VCaP (cell line): Measurements from ENCODE around the gene CACNA2D2.

Source experiments
- H3K27ac ChIP-seq: fragments of 450-650 bp; 2 replicates; pipeline ENCODE4 v1.5.1; 2017
- TF ChIP-seq, protein P1 (sequence below): fragments of 450-650 bp; conservative IDR thresholded peaks from 2 replicates; pipeline ENCODE4 v1.5.1; 2017; ENCODE audit warnings: mild to moderate bottlenecking, moderate library complexity

The CACNA2D2 gene

DNA sequence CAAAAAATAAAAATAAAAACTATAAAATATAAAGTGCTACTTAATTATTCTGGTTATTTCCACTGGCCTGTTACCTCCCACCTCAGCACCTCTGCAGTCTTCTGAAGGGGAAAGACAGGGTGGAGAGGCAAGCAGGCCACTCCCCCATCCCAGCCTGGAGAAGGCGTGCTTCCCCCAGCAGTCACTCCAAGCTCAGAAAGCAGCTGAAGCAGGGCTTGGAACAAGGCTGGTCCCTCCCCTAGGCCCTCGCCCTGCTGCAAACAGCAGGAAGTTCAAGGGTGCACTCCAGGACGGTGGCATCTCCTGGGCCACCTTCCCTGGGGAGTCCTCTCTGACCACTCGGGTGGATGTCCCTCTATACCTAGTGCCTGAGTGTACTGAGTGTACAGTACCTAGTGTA lies 21.4 kb downstream of the CACNA2D2 start:
- no peak overlapping the region for H3K27ac ChIP-seq
- TF ChIP-seq, protein P1, sequence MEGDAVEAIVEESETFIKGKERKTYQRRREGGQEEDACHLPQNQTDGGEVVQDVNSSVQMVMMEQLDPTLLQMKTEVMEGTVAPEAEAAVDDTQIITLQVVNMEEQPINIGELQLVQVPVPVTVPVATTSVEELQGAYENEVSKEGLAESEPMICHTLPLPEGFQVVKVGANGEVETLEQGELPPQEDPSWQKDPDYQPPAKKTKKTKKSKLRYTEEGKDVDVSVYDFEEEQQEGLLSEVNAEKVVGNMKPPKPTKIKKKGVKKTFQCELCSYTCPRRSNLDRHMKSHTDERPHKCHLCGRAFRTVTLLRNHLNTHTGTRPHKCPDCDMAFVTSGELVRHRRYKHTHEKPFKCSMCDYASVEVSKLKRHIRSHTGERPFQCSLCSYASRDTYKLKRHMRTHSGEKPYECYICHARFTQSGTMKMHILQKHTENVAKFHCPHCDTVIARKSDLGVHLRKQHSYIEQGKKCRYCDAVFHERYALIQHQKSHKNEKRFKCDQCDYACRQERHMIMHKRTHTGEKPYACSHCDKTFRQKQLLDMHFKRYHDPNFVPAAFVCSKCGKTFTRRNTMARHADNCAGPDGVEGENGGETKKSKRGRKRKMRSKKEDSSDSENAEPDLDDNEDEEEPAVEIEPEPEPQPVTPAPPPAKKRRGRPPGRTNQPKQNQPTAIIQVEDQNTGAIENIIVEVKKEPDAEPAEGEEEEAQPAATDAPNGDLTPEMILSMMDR, result no peak

DNA sequence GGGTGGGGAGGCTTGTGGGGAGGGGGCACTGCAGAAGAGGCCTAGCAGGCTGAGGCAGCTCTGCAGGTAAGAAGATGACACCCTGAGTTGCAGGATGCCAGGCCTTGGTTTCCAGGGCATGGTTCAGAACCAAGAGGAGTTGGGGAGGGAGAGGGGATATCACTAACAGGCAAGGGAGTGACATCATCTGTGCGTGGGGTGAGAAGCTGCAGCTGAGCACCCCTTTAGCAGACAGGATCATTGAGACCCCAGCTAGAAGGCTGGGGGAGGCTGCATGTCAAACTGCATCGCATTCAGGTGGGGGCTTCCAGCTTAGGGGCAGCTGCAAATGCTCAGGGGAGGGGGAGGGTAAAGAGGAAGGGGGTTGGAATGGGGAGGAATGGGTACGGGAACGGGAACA lies 23.0 kb downstream of the CACNA2D2 start:
- H3K27ac ChIP-seq, result no peak overlapping the region
- TF ChIP-seq, protein P1, result no peak

DNA sequence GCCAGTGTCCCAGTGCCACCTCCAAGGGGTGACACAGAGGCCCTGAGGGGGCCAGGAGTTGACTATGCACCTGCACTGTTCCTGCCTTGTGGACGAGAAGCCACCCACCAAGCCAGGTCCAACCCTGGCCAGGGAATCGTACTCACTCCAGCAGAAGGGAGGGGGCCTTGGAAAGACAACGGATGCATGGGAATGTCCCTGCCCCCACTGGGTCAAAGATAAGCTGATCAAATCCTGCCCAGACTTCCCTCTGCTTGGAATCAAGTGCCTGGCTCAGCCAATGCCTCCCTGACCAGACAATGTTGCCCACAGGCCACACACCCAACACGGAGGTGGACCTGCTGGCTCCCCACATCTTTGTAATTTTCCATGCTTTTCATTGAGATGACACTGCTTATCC lies 23.9 kb downstream of the CACNA2D2 start:
- no peak overlapping the region for H3K27ac ChIP-seq
- TF ChIP-seq, protein P1, result no peak

DNA sequence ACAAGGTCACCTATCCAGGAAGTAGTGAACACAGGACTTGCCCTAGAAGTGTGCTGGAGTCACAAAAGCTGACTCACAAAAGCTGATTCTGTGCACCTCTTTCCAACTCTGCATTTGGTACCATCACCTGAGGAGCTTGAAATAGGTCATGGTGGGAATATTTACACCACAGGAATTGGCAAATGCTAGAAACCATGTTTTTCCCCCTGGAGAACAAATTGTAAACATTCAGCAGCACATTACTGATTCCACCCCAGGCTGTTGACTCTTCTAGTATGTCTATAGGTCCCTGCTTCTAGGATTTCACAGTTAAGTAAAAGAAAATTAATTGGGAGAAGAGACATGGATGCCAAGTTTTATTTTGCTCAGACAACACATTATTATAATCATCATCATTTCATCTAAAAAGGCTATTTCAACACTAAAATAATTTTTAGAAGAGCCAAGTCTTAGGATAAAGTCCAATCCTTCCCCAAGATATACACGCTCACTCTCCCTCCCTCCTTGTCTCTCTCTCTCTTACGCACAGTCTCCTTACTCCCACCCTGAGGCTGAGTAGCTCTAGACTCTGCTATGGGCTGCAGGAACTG lies 24.7 kb downstream of the CACNA2D2 start:
- TF ChIP-seq, protein P1, result no peak
- H3K27ac ChIP-seq, result no peak overlapping the region

DNA sequence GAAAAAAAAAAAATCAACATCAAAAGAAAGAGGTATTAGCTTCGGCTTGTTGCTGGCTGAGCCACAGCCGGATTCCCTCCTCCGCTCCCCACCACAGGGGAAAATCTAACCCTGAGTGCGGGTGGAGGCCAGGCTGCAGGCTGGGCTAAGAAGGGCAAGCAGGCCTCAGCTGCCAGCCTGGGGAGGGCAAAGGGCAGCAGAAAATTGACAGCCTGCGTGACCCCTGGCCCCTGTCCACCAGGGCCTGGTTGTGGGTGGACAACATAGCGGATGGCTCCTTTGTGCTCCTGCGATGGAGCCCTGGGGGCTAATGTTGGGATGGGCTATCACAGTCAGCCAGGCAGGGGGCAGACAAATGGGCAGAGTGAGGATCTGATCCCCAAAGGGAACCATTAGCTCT lies 25.4 kb downstream of the CACNA2D2 start:
- H3K27ac ChIP-seq, result no peak overlapping the region
- TF ChIP-seq, protein P1, result no peak

DNA sequence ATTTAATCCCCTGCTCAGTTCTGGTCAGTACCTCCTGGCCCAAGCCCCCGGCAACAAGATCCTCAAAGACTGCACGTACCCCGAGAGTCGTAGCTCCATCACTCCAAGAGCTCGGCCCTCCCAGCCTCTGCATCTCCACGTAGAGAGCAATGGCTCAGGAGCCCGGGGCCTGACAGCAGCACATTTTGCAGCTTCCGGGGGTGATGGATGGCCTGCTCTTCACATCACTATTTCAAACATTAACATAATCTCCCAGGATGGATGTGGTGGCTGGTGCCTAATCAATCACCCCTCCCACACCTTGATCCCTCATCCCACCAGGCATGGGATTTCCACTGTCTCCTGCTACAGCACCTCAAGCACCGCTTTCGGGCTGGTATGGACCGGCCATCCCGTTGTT lies 28.1 kb downstream of the CACNA2D2 start:
- H3K27ac ChIP-seq, result no peak overlapping the region
- TF ChIP-seq, protein P1, result no peak

DNA sequence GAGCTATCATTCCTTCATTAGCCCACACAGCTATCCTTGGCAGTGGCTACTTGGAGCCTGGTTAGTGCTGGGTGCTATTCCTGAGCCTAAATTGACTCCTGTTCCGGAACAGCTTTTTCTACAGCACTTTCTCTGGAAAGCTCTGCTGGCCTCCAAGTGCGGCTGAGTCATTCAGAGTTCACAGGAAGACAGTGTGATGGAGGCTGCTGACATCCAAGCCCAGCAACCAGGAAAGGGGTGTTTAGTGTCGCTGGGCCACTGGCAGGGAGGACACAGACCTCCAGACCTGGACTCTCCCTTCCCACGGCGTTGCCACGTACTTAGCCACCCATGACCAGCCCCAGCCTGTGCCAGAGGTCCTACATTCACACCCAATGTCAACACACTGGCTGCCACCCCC lies 28.7 kb downstream of the CACNA2D2 start:
- H3K27ac ChIP-seq, result no peak overlapping the region
- TF ChIP-seq, protein P1, result no peak
